ENCODE results near the gene SEMA4D.
"Not testable (repeated sequence)": the region's sequence is repeated elsewhere in the genome, so short reads cannot be mapped to it uniquely, and the experiment has no call there.

Gene SEMA4D

GRCh38 chr9:89482056-89482851 lies 15.7 kb downstream of the SEMA4D start:
- no peak for DNase-seq (ENCODE audit: low read depth in 2 of 2)

- no peak for DNase-seq (ENCODE audit: low read depth in 2 of 2)
These were observed 16.4 kb downstream of the SEMA4D start for GRCh38 chr9:89481538-89481915.

- DNase-seq (ENCODE audit: low read depth in 2 of 2) = no peak
These were observed 16.9 kb downstream of the SEMA4D start for GRCh38 chr9:89480825-89481537.

- not testable (repeated sequence) for DNase-seq (ENCODE audit: low read depth in 2 of 2)
These were observed 17.5 kb downstream of the SEMA4D start for GRCh38 chr9:89480372-89480771.

- not testable (repeated sequence) for DNase-seq (ENCODE audit: low read depth in 2 of 2)
These were observed 18.3 kb downstream of the SEMA4D start for GRCh38 chr9:89479669-89480011.

GRCh38 chr9:89478821-89479668 lies 18.9 kb downstream of the SEMA4D start:
- no peak for DNase-seq (ENCODE audit: low read depth in 2 of 2)

GRCh38 chr9:89477811-89478630 lies 19.9 kb downstream of the SEMA4D start:
- no peak for DNase-seq (ENCODE audit: low read depth in 2 of 2)

GRCh38 chr9:89477384-89477783 lies 20.5 kb downstream of the SEMA4D start:
- no peak for DNase-seq (ENCODE audit: low read depth in 2 of 2)

GRCh38 chr9:89476546-89476945 lies 21.4 kb downstream of the SEMA4D start:
- DNase-seq (ENCODE audit: low read depth in 2 of 2) = no peak

GRCh38 chr9:89475891-89476440 lies 21.9 kb downstream of the SEMA4D start:
- no peak for DNase-seq (ENCODE audit: low read depth in 2 of 2)

GRCh38 chr9:89474939-89475338 lies 23.0 kb downstream of the SEMA4D start:
- DNase-seq (ENCODE audit: low read depth in 2 of 2) = no peak

- DNase-seq (ENCODE audit: low read depth in 2 of 2) = no peak
These were observed 24.0 kb downstream of the SEMA4D start for GRCh38 chr9:89473762-89474469.

GRCh38 chr9:89471796-89472320 lies 26.1 kb downstream of the SEMA4D start:
- not testable (repeated sequence) for DNase-seq (ENCODE audit: low read depth in 2 of 2)

GRCh38 chr9:89471390-89471789 lies 26.5 kb downstream of the SEMA4D start:
- no peak for DNase-seq (ENCODE audit: low read depth in 2 of 2)

GRCh38 chr9:89470224-89470839 lies 27.6 kb downstream of the SEMA4D start:
- no peak for DNase-seq (ENCODE audit: low read depth in 2 of 2)

- DNase-seq (ENCODE audit: low read depth in 2 of 2) = no peak
These were observed 28.9 kb downstream of the SEMA4D start for GRCh38 chr9:89469003-89469402.

GRCh38 chr9:89468281-89468960 lies 29.5 kb downstream of the SEMA4D start:
- DNase-seq (ENCODE audit: low read depth in 2 of 2) = no peak

- DNase-seq (ENCODE audit: low read depth in 2 of 2) = no peak
These were observed 30.7 kb downstream of the SEMA4D start for GRCh38 chr9:89467278-89467625.

All from activated CD4-positive, alpha-beta T cell treated with anti-CD3 and anti-CD28 coated beads for 24 hours (primary cell).